HG03520 (cell line): Measurements from ENCODE around the gene FN1.
"Not testable (repeated sequence)": the region's sequence is repeated elsewhere in the genome, so short reads cannot be mapped to it uniquely, and the experiment has no call there.

Experiments used
- ATAC-seq: cut with Tn5 transposase; IDR thresholded peaks from one replicate; pipeline ENCODE4 v1.9.1; 2021; ENCODE audit warnings: mild to moderate bottlenecking, moderate library complexity; ENCODE audit not compliant: unreplicated experiment

Gene FN1

DNA sequence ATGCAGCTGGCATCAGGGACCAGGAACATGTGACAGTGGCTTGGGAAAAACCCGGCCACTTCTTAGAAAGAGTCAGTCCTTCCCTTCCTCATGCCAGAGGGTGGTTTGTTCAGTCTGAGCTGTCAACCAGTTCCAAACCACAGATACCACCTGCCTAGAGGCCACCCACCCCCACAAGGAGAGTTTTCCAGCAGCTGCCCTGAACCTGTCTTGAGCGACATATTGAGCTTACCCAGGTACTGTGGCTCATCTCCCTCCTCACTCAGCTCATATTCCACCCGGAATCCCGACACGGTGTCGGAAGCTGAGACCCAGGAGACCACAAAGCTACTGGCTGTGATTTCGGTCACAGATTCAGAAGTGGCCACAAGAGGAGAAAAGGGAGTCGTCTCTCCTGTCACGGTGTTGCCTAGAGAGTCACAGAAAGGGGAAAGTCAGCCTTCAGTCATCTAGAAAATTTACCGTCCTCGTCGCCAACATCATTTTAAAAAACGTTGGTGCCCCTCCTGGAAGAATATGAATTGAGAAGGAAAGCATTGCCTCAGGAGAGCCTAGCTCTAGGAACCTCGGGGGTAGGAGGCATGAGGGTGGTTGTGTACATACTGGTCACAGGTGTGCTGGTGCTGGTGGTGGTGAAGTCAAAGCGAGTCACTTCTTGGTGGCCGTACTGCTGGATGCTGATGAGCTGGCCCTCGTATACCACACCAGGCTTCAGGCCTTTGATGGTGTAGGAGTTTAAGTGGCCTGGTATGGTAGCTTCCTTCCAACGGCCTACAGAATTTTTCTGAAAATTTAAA, 26.3 kb downstream of the FN1 start:
- ATAC-seq, result no peak

DNA sequence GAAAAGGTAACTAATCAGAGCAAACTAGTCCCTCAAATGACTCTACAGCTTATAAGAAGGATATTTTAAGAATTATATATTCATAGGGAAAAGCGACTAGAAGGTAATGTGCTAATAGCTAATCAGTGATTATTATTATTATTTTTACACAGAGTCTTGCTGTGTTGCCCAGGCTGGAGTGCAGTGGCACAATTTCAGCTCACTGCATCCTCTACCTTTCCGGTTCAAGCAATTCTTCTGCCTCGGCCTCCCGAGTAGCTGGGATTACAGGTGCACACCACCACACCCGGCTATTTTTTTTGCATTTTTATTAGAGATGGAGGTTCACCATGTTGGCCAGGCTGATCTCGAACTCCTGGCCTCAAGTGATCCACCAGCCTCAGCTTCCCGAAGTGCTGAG, 27.4 kb downstream of the FN1 start:
- ATAC-seq, result not testable (repeated sequence)

DNA sequence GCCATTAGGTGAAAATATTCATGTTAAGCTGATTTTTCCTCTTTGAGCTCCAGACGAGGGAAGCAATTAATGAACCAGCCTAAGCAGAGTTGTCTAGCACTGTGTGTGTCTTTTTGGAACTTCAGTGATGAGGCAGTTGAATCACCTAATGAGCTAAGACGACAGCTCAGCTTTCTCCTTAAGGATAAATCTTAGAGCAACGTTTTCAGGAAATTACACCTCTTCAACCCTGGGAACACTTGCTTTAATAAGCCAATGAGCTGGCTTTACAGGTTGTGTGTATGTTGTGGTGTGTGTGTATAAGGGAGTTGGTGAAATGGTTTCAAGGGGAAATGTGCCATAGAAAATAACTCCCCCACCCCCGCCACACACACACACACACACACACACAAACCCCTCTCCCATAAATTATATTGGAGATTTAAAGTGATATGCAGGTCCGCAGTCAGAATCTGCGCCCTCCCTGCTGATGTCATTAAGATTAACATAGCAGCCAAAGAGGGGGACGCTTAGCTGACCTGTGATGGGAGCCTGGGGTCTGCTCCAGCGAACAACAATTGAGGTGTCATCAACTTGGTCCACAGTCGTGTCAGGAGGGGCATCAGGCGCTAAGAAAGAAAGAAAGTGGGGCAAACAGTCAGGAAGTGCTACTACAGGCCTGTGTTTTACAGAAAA, 28.1 kb downstream of the FN1 start:
- no peak for ATAC-seq

DNA sequence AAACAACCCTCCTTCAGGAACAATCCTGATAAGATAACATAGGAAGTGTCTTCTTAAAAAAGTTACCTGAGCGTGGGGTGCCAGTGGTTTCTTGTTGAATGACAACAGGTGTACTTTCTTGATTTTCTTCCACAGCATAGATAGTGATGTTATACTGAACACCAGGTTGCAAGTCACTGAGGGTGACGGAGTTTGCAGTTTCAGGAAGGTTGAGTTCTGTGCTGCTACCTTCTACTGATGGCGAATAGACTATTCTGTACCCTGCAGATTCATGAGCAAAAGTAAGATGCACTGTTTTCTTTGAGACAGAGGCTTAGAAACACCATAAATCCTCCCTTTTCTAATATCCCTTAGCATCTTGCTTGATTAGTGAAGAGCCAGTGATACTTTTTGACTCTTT, 28.8 kb downstream of the FN1 start:
- ATAC-seq, result no peak

DNA sequence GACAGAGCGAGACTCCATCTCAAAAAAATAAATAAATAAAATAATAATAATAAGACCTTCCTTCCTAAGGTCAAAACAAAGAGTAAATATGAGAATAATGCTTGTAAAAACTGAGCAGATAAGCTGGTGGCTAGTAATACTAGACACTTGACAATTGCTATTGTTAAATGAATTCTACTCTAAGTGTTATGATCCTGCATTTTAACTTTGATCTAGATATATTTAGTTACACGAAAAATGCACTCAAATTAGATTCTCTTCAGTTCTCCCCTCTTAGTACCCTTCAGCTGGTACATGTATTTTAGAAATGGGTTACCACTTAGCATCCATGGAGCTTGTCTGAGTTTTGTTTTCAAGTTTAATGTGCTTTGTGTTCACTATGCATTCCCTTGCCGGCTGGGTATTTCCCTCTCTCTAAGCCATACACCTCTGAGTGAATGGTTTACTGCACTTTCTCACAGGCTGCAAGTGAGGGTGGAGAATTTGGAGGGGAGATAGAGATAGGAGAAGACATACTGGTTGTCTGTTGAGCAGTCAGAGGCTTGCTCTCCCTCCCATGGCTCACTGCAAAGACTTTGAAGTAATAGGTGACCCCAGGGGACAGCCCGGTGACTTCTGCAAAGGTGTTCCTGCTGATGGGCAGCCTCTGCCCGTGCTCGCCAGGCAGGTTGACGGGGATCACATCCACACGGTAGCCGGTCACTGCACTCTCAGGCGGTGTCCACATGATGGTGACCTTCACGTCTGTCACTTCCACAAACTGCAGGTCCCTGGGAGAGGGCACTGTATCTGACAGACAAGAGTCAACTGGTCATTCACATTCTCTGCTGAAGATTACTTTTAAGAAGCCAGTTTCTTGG, 29.9 kb downstream of the FN1 start:
- no peak for ATAC-seq

DNA sequence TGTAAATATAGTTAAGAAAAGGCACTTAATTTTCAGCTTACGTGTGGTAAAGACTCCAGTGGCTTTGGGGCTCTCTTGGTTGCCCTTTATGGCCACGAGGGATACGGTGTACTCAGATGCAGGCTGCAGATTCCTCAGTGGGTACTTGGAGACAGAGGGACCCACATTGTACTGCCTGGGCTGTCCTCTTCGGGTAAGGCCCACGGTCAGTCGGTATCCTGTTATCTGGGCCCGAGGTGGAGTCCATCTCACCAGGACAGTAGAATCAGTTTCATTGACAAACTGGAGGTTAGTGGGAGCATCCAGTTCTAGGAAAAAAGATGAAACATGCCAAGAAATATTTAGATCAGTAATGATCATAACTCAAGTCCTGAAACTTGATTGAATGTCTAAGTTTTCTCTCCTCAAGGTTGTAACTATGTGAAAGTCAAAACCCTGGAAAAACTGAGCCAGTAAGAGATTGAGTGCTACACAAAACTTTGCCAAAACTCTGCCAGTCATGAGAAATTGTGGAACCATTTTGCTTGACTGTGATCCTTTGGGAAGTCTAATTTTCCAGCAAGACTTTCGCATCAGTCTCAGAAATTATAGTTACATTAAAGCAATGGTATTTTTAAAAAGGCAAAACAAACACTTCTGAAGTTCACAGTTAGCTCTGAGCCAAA, 31.4 kb downstream of the FN1 start:
- ATAC-seq, result no peak

DNA sequence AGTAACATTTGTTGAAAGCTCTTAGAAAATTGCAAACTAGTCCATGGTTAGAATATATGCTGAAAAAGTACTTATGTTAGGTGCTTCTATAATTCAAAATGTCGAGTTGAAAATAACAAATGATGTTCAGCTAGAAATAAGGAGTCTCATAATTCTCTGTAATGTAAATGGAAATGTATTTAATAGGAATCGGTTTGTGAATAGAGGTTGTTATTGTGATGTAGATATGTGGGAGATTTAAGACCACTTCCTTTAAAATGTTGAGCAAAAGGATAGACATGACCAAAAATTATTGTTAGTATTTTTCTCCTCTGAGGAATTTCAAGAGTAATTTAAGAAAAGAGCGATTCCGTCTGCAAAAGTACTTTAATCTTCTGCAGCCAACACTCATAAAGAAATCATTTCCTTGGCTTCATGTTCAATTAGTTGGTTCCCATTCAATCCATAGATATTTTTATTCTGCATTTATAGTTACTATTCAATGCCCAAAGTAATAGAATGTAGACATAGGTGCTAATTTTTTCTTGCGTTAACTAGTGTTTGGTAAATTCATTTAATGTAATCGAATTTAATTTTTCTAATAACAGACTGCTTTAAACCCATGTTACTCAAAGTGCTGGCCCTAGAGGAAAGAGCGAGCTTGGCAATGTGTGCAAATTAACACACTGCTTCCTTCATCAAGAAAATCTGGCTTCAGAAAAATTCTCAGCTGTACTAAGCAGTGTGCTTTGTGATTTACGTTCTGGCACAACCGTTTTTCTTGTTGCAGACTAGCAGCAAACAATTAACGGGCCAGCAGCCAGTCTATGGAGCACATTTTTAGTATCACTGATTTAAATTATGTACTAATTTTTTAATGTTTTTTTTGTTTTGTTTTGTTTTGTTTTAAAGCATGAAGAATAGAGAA, 32.2 kb downstream of the FN1 start:
- no peak for ATAC-seq

DNA sequence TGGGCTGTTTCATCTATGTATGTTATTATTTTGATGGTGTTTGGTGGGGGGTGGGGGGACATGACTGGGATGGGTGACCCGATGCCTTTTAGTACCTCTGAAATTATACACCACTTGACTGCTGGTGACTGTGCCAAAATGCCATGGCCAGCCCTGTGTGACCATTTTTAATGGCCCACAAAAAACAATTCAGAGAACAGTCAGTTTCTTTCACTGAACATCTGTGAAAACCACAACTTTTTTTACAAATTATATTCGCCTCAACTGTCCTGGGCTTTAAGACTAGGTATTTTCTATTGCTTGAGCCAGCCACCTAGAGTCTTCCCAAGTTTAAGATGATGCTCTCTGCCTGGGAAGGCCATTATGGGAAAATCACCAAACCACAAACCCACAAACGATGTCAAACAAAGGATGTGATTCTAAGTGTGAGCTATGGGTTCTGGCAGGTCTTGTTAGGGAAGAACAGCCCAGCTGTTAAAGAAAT, 33.9 kb downstream of the FN1 start:
- no peak for ATAC-seq

DNA sequence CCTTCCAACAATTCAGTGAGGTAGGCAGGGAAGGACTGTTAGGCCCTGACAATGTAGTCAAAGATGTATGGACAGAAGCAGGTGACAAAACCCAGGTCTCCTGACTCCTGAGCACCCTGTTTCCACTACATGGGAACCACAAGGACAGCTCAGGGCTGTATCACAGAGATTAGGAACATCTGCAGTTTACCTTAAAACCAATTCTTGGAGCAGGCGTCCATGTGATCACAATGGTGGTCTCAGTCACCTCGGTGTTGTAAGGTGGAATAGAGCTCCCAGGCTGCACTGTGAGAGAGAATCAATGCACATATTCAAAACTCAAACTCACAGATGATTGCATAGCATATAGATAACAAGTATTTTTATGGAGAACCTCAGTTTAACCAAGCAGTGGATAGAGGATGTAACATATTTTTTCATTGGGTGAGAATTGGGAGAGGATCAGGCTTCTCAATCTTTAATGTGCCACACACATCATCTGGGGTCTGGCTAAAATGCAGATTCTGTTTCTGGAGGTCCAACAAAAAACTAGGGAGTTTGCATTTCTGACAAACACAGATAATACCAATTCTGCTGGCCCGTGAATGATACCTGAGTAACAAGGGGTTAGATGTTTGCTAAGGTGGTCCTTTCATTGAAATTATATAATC, 36.7 kb downstream of the FN1 start:
- ATAC-seq, result no peak

DNA sequence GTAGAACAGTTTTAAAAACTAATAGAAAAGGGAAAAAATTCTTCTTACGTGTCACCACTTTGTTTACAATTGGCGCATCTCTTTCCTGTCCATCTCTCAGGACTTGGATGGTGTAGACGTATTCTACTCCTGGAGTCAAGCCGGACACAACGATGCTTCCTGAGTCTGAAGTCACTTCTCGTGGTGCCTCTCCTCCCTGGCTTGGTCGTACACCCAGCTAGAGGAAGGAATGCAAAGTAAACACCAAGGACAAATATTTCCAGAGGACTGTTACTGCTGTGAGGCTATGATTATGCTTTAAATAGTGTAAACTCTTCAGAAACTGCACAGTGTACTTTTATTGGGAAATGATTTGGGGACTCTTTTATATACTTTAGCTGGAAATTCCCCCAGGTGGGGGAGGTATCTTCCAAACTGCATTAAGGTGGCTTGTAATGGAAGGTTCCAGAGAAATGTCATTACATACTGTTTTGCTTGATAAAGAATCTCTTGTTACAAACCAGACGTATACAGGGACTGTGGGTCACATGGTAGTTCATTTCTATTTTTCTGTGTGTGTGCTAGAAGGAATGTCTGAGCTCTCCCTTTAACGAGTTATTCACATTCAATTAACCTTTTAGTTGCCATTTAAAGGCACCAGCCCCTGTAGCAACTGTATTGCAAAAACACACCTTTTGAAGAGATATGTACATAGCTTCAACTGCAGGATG, 38.1 kb downstream of the FN1 start:
- no peak for ATAC-seq

DNA sequence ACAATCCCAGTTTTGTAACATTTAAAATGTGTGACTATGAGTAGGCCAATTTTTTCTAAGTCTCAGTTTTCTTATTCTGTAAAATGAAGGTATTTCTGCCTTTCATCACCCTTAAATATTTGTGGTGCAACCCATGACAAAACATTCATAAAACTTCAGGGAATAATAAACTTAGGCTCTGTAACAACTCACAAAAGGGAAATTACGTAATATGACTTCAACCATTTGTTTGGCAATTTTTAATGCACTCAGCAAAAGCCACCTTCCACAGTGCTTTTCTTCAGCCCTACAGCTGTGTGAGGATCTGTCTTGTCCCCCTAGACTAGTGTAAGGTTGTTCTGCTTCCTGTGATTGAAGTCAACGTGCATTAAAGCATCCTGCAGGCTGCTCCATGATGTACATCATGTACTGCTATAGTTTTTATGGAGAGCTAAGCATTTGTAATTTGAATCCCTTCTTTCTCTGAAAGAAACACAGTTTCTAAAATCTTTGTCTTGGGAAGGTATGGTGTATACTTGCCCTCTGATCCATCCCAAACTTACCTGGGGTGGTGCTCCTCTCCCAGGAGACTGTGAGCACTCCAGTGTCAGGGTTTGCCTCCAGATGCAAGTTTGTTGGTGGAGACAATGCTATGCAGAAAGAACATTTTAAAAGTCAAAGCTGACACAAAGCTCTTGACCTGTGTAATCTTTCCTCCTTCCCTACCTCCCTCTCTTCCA, 39.1 kb downstream of the FN1 start:
- no peak for ATAC-seq

DNA sequence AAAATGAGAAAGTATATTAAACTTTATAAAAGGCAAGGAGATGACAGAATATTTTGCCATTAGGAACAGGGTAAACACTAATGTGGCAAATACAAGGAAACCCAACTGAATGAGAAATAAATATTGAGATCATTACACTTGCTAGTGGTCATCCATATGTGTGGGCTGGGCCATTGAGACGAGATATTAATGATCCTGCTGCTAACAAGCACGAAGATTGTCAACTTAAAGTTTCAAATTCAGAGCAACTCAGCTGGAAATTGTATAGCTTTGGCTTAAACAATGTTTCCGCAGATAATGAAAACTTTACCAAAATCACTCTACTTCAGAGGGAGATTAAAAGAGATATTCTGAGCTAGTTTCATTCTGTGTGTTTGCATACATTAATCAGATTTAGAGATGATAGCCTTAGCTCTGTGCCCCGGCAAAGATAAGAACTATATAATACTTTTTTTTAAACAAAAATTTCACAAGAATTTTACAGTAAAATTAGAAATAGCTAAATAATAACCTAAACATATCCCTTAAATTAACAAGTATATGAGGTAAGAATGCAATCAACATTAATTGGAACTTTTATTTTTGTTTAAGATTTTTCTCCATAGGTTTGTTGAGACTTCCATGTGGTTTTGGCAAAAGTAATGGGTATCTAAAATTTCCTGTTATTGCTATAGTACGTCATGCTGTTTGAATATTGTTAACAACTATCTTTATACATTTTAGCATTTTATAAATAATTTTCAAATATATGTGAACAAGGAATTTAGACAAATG, 40.0 kb downstream of the FN1 start:
- ATAC-seq, result no peak

DNA sequence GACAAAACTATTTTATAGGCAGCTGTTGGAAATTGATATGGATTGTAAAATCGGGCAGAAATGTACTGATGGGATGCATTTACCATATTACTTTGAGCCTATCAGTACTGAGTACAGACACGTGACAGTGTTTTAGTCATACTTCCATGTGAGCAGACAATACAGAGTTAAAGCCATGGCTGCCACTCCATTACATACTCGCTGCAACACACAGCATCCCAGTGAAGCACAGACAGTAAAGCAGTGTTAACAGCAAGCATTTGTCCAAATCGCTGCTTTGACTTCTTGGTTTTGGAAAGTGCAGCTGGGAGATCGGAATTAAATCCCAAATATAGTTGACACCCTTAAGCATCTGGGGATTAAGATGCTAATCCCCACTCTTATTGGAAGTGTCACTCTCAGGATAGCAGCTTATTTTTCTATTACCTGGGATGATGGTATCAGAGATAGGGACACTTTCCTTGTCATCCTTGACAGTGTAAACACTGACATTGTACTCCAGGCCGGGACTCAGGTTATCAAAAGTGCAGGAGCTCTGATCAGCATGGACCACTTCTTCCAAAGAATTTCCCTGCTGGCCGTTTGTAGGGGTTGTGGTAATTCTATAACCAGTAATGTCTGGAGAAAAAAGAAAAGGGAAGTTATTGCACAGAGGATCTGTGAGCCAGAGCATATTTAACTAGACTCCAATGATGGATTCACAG, 41.6 kb downstream of the FN1 start:
- no peak for ATAC-seq

DNA sequence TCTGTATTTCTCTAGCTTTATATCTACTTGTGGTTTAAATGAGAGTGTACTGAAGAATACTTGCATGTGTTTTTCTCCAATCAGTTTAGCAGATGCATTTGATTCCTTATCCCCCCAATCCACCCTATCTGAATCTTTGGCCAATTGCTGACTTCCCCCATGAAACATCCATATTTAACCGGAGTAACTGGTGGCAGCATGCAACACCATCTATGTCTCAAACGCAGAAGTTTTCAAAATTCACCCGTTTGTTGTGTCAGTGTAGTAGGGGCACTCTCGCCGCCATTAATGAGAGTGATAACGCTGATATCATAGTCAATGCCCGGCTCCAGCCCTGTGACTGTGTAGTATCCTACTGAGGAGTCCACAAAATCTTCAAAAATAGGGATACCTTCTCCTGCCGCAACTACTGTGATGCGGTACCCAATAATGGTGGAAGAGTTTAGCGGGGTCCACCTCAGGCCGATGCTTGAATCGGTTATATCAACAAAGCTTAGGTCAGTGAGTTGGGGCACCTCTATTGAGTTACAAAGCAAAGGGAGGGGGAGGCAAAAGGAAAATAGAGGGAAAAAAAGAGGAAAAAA, 43.1 kb downstream of the FN1 start:
- ATAC-seq, result no peak

DNA sequence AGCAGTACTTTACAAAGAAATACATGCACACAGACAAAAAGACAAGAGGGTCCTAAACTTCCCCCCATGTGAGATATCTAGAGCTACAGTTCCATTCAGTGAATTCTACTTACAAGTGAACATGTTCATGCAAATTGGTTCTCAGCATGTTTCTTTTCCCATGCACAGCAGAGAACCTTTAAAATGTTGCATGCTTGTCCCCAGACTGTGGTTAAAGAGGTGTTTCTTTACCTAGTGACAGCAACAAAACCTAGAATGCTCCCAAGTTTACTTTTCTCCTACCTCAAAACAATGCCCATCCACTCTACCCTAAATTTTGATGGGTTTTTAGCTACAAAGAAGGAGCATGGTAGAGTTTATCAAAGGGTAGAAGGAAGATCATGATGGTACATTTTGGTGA, 43.7 kb downstream of the FN1 start:
- no peak for ATAC-seq

DNA sequence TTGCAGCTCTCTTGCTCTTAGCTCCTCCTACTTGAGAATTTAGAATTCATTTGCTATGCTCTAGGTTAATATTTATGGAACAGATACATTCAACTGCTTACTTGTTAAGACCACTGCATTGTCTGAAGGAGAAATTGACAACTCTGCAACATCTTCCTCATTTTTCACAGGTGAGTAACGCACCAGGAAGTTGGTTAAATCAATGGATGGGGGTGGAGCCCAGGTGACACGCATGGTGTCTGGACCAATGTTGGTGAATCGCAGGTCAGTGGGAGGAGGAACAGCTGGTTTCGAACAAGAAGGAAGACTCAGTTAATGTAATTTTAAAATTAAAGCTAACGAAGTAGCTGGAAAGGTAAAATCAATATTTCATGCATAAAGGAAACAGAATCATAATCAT, 44.3 kb downstream of the FN1 start:
- ATAC-seq, result no peak

DNA sequence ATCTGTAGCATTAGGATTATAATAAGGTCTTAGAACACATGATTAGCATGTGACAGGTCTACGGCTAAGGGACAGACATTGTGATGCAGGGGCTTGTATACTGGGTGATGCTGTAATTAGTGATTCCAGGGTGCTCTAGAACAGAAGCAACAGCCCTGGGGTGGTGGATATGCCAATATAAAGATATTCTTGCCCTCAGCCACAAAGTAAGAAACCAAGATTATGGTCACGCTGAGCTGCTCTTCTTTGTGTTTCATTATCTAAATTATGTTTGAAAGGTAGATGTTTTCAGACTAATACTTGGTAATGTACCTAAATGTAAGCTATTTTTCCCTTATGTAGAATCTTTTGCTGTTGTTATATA, 45.3 kb downstream of the FN1 start:
- ATAC-seq, result no peak
